Activated naive CD8-positive, alpha-beta T cell treated with anti-CD3 and anti-CD28 coated beads for 36 hours (primary cell): ENCODE results near the gene ALAS1. TPM values are rescaled to one million over a fixed set of nuclear protein-coding genes. Genes with fewer than 3 reads are reported as not detected.
"Not testable (repeated sequence)": the region's sequence is repeated elsewhere in the genome, so short reads cannot be mapped to it uniquely, and the experiment has no call there.

Experiments used
- DNase-seq: peaks from one replicate; pipeline ENCODE4 v3.0.0; 2021
- H3K27ac Mint-ChIP-seq: one replicate; pipeline ENCODE4 v1.8.0; 2022; ENCODE audit warnings: mild to moderate bottlenecking, moderate library complexity, mixed read lengths
- H3K27me3 Mint-ChIP-seq: one replicate; pipeline ENCODE4 v1.8.0; 2022; ENCODE audit warnings: mild to moderate bottlenecking, mixed read lengths
- H3K36me3 Mint-ChIP-seq: one replicate; pipeline ENCODE4 v1.8.0; 2021; ENCODE audit warnings: mild to moderate bottlenecking, mixed read lengths
- H3K4me1 Mint-ChIP-seq: one replicate; pipeline ENCODE4 v1.8.0; 2021; ENCODE audit warnings: mixed read lengths
- H3K4me3 Mint-ChIP-seq: one replicate; pipeline ENCODE4 v1.8.0; 2022; ENCODE audit warnings: mild to moderate bottlenecking, moderate library complexity, mixed read lengths
- H3K9me3 Mint-ChIP-seq: one replicate; pipeline ENCODE4 v1.8.0; 2022; ENCODE audit warnings: mixed read lengths
- total RNA-seq, 2 experiments: library from RNA; stranded (reverse); gene quantifications; one replicate each; pipeline ENCODE4 v1.2.3, GENCODE V29; 2021

The ALAS1 gene
- 10 to 100 TPM; 59.4 to 63.0 TPM for total RNA-seq

GRCh38 chr3:52197842-52198625 is at the start of gene ALAS1:
Gene ALAS1, plus strand, starts transcription at chr3:52198160. Its CDS starts 1,082 bp downstream, at chr3:52199242.
- H3K36me3 Mint-ChIP-seq = peaks cover 27% of the 10 kb centered on the region
- H3K27ac Mint-ChIP-seq = peak within 1 kb of the TSS; percentile 93

DNA sequence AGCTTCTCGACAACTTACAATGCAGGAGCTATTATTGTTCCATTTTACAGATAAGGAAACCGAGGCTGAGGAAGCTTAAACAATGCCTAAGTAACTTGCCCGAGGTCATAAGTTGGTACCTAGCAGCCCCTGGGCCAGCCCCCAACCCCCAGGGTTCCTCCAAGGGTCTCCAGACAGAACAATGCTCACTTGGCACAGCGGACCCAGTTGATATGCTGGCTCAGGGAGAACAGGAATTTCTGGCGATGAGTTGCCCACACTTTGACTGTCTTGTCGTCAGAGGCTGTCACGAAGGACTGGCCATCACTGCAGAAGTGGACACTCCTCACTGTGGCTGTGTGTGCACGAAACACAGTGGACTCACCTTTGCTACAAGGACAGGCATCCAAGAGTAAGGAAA is 48.9 kb upstream of the ALAS1 start:
- Mint-ChIP-seq H3K9me3 (no peaks in the 10 kb centered on the region), H3K27ac (no peak overlapping the region), H3K36me3 (peaks cover 26% of the 10 kb centered on the region), H3K4me1 (peaks cover 12% of the 10 kb centered on the region), H3K4me3 (no peak overlapping the region), H3K27me3 (no peaks in the 10 kb centered on the region)
- no peak for DNase-seq

More at GRCh38 chr3:52197842-52198625, at the start of gene ALAS1:
- DNase-seq = peak; percentile 95
- peak within 1 kb of the TSS; percentile 99 for H3K4me3 Mint-ChIP-seq
- H3K27me3 Mint-ChIP-seq = peaks cover 4% of the 10 kb centered on the region
- H3K9me3 Mint-ChIP-seq = no peaks in the 10 kb centered on the region
- peaks cover 51% of the 10 kb centered on the region for H3K4me1 Mint-ChIP-seq

DNA sequence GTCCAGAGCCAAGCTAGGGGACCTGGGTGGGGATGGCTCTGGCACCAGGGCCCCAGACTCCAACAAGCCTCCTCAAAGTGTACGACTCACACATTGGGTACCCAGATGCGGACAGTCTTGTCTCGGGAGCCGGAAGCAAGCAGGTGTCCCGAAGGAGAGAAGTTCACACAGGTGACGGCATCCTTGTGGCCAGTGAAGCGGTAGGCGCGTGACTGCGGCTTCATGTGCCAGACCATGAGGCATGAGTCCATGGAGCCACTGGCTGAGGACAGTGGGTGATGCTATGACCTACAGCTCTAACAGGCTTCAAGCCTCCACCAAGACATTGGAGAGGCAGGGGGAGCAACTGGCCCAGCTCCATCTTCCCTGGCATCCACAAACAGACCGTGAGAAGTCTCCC is 48.2 kb upstream of the ALAS1 start:
- H3K36me3 Mint-ChIP-seq = peaks cover 22% of the 10 kb centered on the region
- no peaks in the 10 kb centered on the region for H3K27me3 Mint-ChIP-seq
- H3K4me3 Mint-ChIP-seq = no peak overlapping the region
- no peak overlapping the region for H3K27ac Mint-ChIP-seq
- H3K4me1 Mint-ChIP-seq = peaks cover 6% of the 10 kb centered on the region
- DNase-seq = no peak
- no peaks in the 10 kb centered on the region for H3K9me3 Mint-ChIP-seq

GRCh38 chr3:52150357-52150756 is 47.6 kb upstream of the ALAS1 start:
- DNase-seq = no peak
- peaks cover 22% of the 10 kb centered on the region for H3K36me3 Mint-ChIP-seq
- H3K27ac Mint-ChIP-seq = no peak overlapping the region
- H3K4me3 Mint-ChIP-seq = no peak overlapping the region
- no peaks in the 10 kb centered on the region for H3K9me3 Mint-ChIP-seq
- H3K4me1 Mint-ChIP-seq = peaks cover 12% of the 10 kb centered on the region
- no peaks in the 10 kb centered on the region for H3K27me3 Mint-ChIP-seq

DNA sequence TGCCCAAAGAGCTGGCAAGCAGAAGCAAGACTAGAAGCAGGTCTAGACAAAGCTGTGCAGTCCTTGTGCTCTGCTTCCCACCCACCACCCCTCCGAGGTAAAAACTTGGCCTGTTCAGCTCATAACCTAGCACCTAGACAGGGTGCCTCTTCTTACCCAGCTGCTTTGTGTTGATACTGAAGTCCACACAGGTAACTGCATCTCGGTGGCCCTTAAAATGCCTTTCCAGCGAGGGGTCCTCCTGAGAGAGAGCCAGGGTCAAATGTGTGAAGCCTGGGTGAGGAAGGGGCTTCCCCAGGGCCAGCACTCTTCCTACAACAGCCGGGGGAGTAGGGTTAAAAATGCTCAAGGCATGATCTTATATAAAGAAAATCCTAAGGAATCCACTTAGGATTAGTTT is 47.1 kb upstream of the ALAS1 start:
- Mint-ChIP-seq H3K4me1 (peaks cover 16% of the 10 kb centered on the region), H3K4me3 (no peak overlapping the region), H3K27ac (no peak overlapping the region), H3K36me3 (peaks cover 17% of the 10 kb centered on the region), H3K9me3 (no peaks in the 10 kb centered on the region), H3K27me3 (no peaks in the 10 kb centered on the region)
- DNase-seq = no peak

- H3K27ac Mint-ChIP-seq = not testable (repeated sequence)
- H3K36me3 Mint-ChIP-seq = peaks cover 16% of the 10 kb centered on the region
Measured at GRCh38 chr3:52151991-52152390, 46.0 kb upstream of the ALAS1 start.

GRCh38 chr3:52153389-52154096 is 44.4 kb upstream of the ALAS1 start:
- Mint-ChIP-seq H3K4me1 (peaks cover 17% of the 10 kb centered on the region), H3K27ac (peak overlapping the region; percentile 65), H3K36me3 (peaks cover 8% of the 10 kb centered on the region), H3K4me3 (peak overlapping the region; percentile 93), H3K27me3 (no peaks in the 10 kb centered on the region), H3K9me3 (no peaks in the 10 kb centered on the region)
- DNase-seq = peak; percentile 12

More at GRCh38 chr3:52151991-52152390, 46.0 kb upstream of the ALAS1 start:
- not testable (repeated sequence) for H3K27me3 Mint-ChIP-seq, H3K9me3 Mint-ChIP-seq, DNase-seq, H3K4me3 Mint-ChIP-seq
- H3K4me1 Mint-ChIP-seq = peaks cover 17% of the 10 kb centered on the region

- Mint-ChIP-seq H3K27me3 (no peaks in the 10 kb centered on the region), H3K4me1 (peaks cover 17% of the 10 kb centered on the region), H3K36me3 (peaks cover 2% of the 10 kb centered on the region), H3K27ac (peak within 1 kb of the TSS; percentile 96), H3K9me3 (no peaks in the 10 kb centered on the region), H3K4me3 (peak within 1 kb of the TSS; percentile 93)
- peak; percentile 90 for DNase-seq
Measured at GRCh38 chr3:52154135-52155094, 43.5 kb upstream of the ALAS1 start, which contains the start of gene POC1A. Gene POC1A, minus strand, starts transcription at chr3:52154423. Its CDS starts 51 bp downstream, at chr3:52154372.

DNA sequence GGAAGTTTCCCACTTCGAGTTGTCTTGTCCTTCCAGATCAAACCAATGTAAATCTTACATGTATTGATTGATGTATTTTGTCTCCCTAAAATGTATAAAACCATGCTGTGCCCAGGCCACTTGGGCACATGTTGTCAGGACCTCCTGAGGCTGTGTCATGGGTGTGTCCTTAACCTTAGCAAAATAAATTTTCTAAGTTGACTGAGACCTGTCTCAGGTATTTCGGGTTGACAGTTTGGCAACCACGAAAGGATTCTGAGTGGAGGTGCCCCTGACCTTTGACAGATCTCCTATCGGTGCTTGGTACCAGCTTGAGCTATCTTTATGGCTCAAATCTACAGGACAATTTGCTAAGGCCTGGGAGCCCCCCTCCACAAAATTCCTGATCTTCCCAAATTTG is 42.0 kb upstream of the ALAS1 start:
- Mint-ChIP-seq H3K4me3 (peak overlapping the region; percentile 34), H3K36me3 (no peaks in the 10 kb centered on the region), H3K27ac (peak overlapping the region; percentile 38), H3K27me3 (no peaks in the 10 kb centered on the region), H3K9me3 (no peaks in the 10 kb centered on the region), H3K4me1 (peaks cover 17% of the 10 kb centered on the region)
- no peak for DNase-seq

DNA sequence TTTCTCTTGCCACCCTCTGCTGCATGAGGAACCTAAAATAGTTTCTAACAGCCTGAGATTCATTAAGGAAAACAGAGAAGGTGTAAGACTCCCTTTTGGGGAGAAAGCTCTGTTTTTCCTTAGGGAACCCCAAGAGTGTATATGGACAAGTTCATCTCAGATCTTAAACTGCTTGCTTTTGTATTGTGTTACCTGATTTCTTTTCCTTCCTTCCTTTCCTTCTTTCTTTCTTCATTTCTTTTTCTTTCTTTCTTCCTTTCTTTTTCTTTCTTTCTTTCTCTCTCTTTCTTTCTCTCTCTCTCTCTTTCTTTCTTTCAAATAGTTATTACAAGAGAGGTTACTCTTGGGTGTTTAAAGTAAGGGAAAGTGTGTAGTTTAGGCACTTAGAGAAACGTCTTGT is 38.5 kb upstream of the ALAS1 start:
- Mint-ChIP-seq H3K4me3 (no peak overlapping the region), H3K27me3 (no peaks in the 10 kb centered on the region), H3K27ac (peak overlapping the region; percentile 8), H3K36me3 (no peaks in the 10 kb centered on the region), H3K9me3 (no peaks in the 10 kb centered on the region), H3K4me1 (peaks cover 12% of the 10 kb centered on the region)
- no peak for DNase-seq

DNA sequence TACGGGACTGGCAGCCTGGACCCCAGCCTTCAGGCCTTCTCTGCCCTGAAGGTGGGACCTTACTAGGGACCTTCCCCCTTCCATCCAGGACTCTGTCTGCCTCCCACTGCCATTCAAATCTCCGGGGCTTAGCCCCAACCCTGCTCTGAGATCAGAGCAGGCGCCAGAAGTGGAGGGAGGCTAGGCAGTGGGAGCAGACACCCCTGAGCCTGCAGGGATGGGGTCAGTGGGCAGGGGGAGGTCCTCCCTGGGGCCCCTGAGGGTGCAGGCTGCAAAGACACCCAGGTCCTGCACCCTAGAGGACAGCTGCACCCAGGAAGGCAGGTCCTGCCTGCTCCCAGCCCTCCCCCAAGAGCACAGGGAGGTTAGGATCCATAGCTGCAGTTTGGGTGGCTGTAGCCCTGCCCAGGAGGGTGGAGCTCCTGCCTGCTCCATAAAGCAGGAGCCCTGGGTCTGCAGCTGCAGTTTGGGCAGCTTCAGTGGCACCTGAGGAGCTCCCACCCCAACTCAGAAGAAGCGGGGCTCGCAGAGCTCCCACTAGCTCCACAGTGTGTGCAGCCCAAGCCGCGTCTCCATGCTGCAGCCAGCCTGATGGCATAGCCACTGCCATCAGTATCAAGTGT is 35.6 kb upstream of the ALAS1 start:
- Mint-ChIP-seq H3K27me3 (no peaks in the 10 kb centered on the region), H3K9me3 (no peaks in the 10 kb centered on the region), H3K27ac (no peak overlapping the region), H3K36me3 (no peaks in the 10 kb centered on the region), H3K4me1 (no peaks in the 10 kb centered on the region), H3K4me3 (no peak overlapping the region)
- no peak for DNase-seq

DNA sequence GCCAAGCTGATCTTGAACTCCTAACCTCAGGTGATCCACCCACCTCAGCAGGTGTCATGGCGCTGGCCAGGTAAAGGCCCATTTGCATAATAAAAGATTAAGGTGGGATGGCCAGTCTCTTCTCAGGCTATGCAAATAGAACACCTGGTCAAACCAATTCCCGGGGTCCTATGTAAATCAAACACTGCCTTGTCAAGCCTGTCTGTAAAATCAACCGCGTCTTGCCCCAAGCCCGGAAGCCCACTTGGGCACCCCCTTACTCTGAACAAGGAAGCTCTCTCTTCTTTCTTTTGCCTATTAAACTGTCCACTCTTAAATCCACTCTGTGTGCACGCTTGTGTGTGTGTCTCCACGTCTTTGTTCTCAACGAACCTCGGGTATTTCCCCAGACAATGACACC is 30.7 kb upstream of the ALAS1 start:
- H3K4me3 Mint-ChIP-seq = no peak overlapping the region
- H3K27ac Mint-ChIP-seq = no peak overlapping the region
- no peaks in the 10 kb centered on the region for H3K27me3 Mint-ChIP-seq
- no peaks in the 10 kb centered on the region for H3K36me3 Mint-ChIP-seq
- H3K4me1 Mint-ChIP-seq = no peaks in the 10 kb centered on the region
- H3K9me3 Mint-ChIP-seq = no peaks in the 10 kb centered on the region
- DNase-seq = no peak

- H3K4me1 Mint-ChIP-seq, H3K27me3 Mint-ChIP-seq, DNase-seq, H3K27ac Mint-ChIP-seq, H3K9me3 Mint-ChIP-seq, H3K36me3 Mint-ChIP-seq, H3K4me3 Mint-ChIP-seq: not testable (repeated sequence)
Measured at GRCh38 chr3:52170217-52170616, 27.7 kb upstream of the ALAS1 start.

DNA sequence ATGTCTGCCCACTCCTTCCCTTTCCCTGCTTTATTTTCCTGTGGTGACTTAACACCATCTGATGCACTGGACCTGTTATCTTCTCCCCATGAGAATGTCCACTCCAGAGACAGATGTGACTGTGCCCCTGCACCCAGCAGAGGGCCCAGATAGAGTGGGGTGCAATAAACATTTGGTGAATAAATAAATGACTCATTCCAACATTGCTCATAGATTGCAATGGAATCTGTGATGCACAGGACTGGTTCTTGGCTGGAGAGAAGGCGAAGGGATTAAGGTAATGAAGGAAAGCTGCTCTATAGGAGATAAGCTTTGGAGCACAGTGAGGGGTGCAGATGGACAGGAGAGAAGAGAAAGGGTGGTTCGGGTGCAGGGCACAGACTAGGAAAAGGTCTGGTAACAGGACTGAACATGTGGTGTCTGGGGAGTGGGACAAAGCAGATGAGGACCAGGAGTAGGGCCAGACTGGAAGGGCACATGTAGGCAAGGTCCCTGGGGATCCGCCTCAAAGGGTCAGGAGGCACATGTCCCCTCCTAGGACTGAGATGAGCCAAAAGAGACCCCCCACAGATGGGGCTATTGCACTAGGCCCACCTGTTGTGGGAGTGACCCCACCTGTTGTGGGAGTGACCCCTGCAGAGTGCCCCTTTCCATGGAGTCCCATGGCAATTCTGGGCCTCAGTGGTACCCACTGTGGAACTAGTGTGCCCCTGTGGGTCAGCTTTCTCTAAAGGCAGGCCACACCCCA is 26.3 kb upstream of the ALAS1 start:
- no peaks in the 10 kb centered on the region for H3K36me3 Mint-ChIP-seq
- H3K4me3 Mint-ChIP-seq = no peak overlapping the region
- DNase-seq = no peak
- no peaks in the 10 kb centered on the region for H3K4me1 Mint-ChIP-seq
- no peaks in the 10 kb centered on the region for H3K27me3 Mint-ChIP-seq
- no peaks in the 10 kb centered on the region for H3K9me3 Mint-ChIP-seq
- H3K27ac Mint-ChIP-seq = no peak overlapping the region
